IPS DF 4.7 (cell line): ENCODE measurements around the gene COA8.

Experiments used
- DNase-seq: peaks from one replicate; pipeline ENCODE4 v3.0.0-alpha.2; 2013; ENCODE audit warnings: low spot score; ENCODE audit errors: extremely low read depth

COA8 gene

GRCh38 chr14:103535891-103536565, 26.7 kb upstream of the COA8 start:
- DNase-seq: no peak

- no peak for DNase-seq
Observed at GRCh38 chr14:103536693-103537092, 26.1 kb upstream of the COA8 start.

DNA sequence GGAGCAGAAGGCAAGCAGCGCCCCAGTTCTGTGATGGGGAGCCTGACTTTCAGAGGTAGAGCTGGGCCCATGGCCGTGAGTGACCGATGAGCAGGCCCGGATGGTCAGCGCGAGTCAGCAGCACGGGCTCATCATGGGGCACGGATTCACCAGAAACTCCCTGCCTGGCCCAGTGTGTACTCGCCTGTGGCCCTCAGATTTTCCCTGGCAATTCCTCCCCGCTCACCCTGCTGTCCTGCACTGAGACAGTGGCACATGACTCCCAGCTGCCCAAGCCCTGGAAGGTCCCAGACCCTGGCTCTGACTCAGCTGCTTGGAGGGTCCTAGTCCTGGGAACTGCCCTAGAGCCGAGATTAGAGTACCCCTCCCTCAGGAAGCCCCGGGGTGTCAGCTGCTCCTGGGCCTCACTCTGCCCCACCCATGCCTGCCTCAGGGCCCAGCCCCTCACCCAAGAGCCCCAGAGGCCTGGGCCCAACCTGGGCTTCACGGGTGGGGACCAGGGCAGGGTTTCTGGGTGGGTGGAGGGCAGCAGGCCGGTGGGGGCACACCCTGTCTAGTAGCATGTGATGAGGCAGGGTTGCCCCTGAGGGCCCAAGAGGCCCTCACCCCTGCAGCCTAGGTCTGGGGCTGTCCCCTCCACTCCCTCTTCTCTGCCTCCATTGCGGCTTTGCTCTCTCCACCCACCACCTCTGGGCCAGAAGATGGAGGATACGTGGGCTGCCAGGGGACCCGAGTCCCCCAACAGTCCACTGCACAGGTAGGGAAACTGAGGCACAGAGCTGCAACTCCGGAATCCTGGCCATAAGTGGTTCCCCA, 25.4 kb upstream of the COA8 start:
- no peak for DNase-seq

DNA sequence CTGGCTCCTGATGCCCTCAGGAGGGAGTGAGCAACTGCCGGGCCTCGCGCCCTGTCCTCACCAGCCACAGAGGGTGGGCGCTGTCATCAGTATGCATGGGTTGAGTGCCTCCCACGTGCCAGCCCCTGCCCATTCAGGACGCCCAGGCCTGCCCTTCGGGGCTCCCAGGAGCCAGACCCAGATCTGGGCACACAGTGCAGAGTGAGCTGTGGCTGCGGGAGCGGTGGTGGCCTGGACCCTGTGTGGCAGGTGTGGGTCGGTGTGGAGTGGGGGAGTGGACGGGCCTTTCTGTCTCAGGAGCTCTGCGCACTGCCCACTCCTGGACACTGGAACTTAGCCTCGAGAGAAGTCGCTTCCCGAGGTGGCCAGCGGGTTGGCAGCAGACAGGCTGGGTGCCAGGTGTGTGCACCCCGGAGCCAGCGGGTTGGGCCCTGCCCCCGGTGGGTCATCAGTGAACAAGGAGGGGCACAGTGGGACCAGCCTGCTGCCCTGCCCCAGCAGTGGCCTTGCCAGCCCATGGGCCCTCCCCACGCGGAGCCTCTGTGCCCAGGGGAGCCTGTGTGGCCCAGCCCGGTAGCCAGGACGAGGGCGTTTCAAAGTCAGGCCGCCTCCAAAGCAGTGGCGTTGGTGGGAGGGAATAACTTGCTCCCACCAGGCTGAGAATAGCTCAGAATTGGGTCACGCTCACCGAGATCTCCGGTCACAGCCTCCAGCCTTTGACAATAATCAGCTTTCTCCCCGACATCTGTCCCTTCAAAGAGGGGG, 24.3 kb upstream of the COA8 start:
- DNase-seq: no peak

- DNase-seq: no peak
Observed at GRCh38 chr14:103539056-103539825, 23.5 kb upstream of the COA8 start.

DNA sequence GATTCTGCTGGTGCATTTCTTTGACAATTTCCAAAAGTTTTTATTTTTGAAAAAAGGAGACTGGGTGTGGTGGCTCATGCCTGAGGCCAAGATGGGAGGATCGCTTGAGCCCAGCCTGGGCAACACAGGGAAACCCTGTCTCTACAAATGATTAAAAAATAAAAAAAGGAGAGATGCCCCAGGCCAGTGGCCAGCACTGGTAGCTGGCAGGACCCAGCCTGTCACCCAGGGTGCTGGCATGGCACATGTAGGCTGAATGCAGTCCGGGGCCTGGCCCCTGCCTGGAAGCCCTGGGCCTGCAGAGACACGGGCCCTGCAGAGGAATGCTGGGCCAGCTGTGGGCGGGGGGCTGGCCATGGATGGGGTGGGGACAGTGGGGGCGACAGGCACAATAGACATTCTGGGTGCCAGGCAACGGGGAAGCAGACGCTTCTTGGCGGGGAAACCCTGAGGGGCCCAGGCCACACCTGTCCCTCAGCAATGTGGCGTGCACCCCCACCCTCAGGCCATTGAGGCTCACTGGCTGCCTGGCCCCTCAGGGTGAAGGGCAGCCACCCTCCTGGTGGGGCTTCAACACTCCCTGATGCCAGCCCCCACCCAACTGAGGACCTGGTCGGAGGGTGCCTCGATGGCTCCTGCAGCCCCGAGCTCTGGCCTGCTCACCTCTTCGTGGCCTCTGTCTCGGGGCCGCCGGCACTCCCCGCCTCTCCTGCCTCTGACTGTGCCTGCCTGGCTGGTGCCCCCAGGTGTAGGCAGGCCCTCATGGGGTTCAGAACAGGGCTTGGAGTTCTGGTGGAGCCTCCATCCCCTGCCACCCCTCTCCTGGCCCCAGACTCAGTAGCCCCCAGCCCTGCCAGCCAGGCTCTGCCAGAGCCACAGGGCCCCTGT, 21.7 kb upstream of the COA8 start:
- no peak for DNase-seq

DNA sequence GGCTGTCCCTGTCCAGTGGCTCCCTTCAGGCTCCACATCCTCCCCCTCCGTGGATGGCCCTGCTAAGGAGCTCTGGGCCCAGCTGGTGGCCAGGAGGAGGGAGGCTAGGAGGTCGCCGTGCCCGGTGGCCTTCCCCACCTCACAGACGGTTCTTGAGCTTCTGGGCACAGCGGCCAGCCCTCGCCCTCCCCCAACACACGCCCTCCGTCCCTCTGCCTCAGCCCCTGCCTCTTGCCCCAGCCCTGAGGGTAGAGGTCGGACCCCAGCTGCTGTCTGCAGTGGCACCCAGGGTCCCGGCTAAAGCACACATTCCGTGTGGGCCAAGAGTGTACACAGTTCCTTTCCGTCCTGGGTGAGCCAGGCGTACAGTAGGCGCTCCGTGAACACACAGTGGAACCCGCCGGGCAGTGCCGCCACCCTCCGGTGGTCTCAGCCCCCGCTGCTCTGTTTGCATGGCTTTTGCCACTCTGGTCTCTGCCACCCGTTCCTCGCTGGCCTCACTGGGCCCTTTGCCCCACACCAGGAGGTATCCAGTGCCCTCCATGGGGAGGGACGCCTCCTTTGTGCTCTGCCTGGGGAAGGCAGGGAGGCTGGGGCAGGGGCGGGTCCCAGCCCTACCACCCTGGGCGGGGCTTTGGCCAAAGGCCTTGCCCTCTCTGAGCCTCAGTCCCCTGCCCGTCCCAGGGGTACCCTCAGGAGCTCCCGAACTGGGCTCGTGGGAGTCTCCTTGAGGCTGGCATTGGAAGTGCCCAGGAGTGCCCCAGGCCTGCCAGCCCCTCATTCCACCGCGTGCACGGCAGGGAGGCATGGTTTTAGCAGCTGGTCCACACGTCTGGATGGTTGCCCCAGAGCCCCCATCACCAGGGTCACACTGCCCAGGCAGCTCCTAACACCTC, 20.8 kb upstream of the COA8 start:
- no peak for DNase-seq

GRCh38 chr14:103542605-103543088, 20.1 kb upstream of the COA8 start:
- no peak for DNase-seq

DNA sequence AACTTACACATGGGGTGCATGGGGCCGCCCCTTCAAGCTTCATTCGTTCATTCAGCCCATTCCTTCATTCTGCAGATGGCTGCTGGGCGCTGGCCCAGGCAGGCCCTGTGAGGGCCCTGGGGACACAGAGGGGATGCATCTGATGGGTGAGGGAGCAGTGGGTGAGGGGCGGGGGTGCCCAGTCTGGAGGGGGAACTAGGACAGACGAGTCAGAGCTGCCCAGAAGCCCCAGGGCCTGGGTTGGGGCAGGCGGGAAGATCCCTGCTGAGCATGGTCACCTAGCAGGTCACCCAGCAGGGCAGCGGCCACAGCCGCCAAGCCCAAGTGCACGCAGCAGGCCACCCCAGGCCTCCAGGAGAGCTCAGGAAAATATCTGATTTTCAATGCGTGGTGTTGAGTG, 19.6 kb upstream of the COA8 start:
- no peak for DNase-seq

- DNase-seq: no peak
Observed at GRCh38 chr14:103543721-103544387, 18.9 kb upstream of the COA8 start.

DNA sequence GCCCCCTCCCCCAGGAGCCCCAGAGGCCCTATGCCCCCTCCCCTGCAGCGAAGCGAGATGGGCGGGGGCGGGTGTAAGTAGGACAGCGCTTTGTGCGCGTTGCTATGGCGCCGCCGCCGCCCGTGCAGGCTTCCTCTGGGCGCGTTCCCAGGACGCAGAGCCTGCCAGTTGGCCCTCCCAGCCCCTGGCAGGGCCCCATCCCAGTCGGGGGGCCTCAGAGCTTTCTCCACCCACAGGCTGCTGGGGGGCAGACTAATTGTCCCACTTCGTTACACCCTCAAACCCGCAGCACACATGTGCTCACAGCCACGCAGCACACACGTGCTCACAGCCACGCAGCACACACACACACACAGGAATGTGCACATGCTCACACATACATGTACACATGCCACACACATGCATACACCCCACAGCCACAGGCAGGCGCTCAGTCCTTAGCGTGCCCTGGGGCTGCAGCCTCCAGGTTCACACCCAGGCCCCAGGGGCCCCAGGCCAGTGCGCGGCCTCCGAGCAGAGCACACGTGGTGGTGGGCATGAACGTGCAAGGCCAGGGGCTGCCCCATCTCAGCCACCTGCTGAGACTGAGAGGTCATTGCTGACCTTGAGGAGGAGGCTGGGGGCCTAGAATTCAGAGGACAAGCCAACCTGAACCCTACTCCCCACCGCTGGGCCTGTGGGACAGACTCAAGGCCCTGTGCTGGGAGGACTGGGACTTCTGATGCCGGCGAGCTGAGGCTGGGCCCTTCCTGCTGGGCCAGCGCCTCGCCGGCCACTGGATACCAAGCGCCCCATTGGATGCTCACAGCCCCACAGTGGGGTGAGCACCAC, 18.2 kb upstream of the COA8 start:
- no peak for DNase-seq

- no peak for DNase-seq
Observed at GRCh38 chr14:103545219-103545914, 17.4 kb upstream of the COA8 start.

- DNase-seq: no peak
Observed at GRCh38 chr14:103545915-103546651, 16.7 kb upstream of the COA8 start.

DNA sequence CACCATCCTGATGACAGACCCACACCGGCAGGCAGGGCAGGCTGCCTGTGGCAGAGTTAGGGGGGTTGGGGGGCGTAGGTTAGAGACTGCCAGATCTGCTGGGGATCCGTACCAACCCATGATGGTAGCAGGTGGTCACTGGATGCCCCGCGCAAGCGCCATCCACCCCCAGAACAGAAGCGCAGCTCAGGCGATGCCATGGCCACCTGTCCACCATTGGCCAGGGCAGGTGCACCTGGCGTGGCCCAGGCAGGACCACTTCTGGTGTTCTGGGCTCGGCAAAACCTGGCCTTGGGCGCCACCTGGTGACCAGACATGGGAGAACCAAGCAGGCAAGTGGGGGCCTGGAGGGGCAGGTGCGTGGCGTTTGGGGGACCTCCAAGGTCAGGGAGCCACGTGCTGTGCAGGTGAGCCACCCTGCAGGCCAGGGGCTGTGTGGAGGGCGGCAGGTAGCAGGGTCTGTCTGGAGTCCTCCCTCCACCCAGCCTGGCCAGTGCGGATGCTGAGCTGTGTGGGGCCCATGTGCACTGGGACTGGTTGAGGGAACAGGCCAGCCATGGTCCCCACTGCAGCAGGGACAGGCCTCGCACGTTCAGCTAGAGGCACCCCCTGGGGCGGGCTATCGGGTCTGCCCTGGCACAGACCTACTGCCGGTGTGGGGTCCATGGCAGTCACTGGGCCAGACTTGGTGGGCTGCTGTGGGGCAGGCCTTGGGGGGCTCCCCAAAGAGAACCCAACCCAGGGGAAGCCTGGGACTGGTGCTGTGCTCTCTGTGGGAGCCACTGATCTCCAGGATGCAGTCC, 15.9 kb upstream of the COA8 start:
- no peak for DNase-seq

GRCh38 chr14:103547455-103547940, 15.3 kb upstream of the COA8 start:
- DNase-seq: no peak
